Right atrium auricular region (tissue), 2 donors: ENCODE measurements around the gene NAALADL2. TPM values are rescaled to one million over a fixed set of nuclear protein-coding genes. Genes with fewer than 3 reads are reported as not detected.

Source experiments
- DNase-seq: peaks from one replicate; pipeline ENCODE4 v3.0.0-alpha.2; 2019; ENCODE audit warnings: low spot score
- H3K27ac ChIP-seq, 2 donors: fragments of 200-600 bp; sonication (generic); 1 replicate in 1 of 2; 2 replicates in 1 of 2; pipeline ENCODE4 v1.5.1; 2016 to 2019
- H3K27me3 ChIP-seq, 2 donors: fragments of 200-600 bp; sonication (generic); one replicate each; pipeline versions ENCODE4 v1.5.1 to v1.6.0; 2017 to 2019
- H3K36me3 ChIP-seq: fragments of 200-600 bp; sonication (generic); one replicate; pipeline ENCODE4 v1.5.1; 2016
- H3K4me1 ChIP-seq, 2 donors: fragments of 200-600 bp; sonication (generic); one replicate each; pipeline versions ENCODE4 v1.5.1 to v1.6.0; 2017 to 2019
- H3K4me3 ChIP-seq, 2 donors: fragments of 200-600 bp; sonication (generic); 1 replicate in 1 of 2; 2 replicates in 1 of 2; pipeline ENCODE4 v1.5.1; 2017 to 2019; ENCODE audit warnings: mild to moderate bottlenecking in 1 of 2, moderate library complexity in 1 of 2
- H3K9me3 ChIP-seq, 2 donors: fragments of 200-600 bp; sonication (generic); one replicate each; pipeline ENCODE4 v1.5.1; 2019
- total RNA-seq, 2 donors: library from RNA; depleted of rRNA; stranded (reverse); fragments of >200 nt; gene quantifications; one replicate each; pipeline ENCODE4 v1.1.0, GENCODE V29; 2016
- TF ChIP-seq, protein P1 (sequence below), 2 donors: fragments of 200-600 bp; sonication (generic); IDR thresholded peaks; one replicate each; pipeline ENCODE4 v1.5.1; 2019; ENCODE audit warnings: antibody characterized with exemption in 2 of 2

The NAALADL2 gene
- total RNA-seq, 2 donors from 2014 or later: 2.5 to 3.2 TPM

DNA sequence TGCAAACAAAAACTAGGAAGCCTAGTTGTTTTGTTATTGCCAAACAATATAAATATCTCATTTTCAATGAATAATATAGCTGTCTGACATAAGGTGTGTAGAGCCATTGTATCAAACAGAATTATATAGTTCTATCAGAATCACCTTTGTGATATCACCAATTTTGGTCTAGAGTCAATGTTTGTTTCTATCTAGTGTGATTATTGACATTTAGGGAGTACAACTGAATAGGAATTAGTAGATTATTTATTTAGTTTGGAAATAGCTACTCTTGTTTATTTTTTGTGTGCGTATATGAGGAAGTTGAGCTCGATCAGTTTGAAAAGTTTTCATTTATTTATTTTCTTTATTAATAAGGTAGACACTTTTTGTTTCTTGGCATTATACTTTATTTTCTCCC is 389.7 kb downstream of the NAALADL2 start:
- TF ChIP-seq, protein P1, sequence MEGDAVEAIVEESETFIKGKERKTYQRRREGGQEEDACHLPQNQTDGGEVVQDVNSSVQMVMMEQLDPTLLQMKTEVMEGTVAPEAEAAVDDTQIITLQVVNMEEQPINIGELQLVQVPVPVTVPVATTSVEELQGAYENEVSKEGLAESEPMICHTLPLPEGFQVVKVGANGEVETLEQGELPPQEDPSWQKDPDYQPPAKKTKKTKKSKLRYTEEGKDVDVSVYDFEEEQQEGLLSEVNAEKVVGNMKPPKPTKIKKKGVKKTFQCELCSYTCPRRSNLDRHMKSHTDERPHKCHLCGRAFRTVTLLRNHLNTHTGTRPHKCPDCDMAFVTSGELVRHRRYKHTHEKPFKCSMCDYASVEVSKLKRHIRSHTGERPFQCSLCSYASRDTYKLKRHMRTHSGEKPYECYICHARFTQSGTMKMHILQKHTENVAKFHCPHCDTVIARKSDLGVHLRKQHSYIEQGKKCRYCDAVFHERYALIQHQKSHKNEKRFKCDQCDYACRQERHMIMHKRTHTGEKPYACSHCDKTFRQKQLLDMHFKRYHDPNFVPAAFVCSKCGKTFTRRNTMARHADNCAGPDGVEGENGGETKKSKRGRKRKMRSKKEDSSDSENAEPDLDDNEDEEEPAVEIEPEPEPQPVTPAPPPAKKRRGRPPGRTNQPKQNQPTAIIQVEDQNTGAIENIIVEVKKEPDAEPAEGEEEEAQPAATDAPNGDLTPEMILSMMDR (IDR thresholded peaks at IDR 0.05): no peak
- H3K4me3 ChIP-seq: no peak overlapping the region
- no peaks in the 10 kb centered on the region for H3K27me3 ChIP-seq
- H3K4me1 ChIP-seq: no peaks in the 10 kb centered on the region
- no peaks in the 10 kb centered on the region for H3K9me3 ChIP-seq
- H3K27ac ChIP-seq: no peak overlapping the region
- no peak for DNase-seq
- no peaks in the 10 kb centered on the region for H3K36me3 ChIP-seq

DNA sequence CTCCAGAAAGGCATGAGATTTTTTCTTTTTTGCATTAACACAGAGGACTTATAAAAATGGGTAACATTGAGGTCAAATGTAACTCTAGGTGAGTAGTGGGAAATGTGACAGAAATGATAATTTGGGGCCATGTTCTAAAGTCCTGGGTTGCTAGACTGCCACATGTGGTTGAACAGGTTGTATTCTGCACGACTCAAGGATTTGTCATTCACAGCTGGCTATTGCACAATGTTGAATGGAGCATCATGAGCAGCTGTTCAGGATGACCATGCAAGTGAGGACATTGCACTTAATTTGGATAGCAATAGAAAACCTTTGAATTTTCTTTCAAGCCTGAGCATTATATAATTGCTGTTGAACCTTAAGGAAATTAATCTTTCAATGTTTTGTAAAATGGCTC is 396.6 kb downstream of the NAALADL2 start:
- H3K9me3 ChIP-seq: no peaks in the 10 kb centered on the region
- no peak overlapping the region for H3K4me3 ChIP-seq
- DNase-seq: no peak
- no peaks in the 10 kb centered on the region for H3K4me1 ChIP-seq
- TF ChIP-seq, protein P1 (IDR thresholded peaks at IDR 0.05): no peak
- no peak overlapping the region for H3K27ac ChIP-seq
- no peaks in the 10 kb centered on the region for H3K36me3 ChIP-seq
- no peaks in the 10 kb centered on the region for H3K27me3 ChIP-seq

DNA sequence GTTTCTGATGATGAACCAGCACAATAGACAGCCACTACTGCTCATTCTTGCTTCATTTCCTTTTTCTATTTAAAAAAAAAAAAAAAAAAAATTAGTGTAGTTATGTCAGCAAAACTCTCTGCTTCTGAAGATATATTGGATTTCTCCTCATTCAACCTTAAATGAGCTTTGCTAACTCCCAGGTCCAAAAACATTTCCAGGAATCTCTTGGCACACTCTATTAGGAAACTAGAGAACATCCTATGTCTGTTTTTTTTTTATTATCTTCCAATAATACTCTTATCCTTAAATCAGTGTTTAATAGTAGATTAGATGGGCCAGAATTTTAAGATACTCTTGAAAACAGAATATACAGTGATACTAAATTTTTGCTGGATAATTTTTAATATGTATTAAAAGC is 398.0 kb downstream of the NAALADL2 start:
- Histone ChIP-seq H3K27ac (no peak overlapping the region), H3K9me3 (no peaks in the 10 kb centered on the region), H3K4me3 (no peak overlapping the region), H3K4me1 (no peaks in the 10 kb centered on the region), H3K27me3 (no peaks in the 10 kb centered on the region), H3K36me3 (no peaks in the 10 kb centered on the region)
- TF ChIP-seq, protein P1 (IDR thresholded peaks at IDR 0.05): no peak
- DNase-seq: no peak

DNA sequence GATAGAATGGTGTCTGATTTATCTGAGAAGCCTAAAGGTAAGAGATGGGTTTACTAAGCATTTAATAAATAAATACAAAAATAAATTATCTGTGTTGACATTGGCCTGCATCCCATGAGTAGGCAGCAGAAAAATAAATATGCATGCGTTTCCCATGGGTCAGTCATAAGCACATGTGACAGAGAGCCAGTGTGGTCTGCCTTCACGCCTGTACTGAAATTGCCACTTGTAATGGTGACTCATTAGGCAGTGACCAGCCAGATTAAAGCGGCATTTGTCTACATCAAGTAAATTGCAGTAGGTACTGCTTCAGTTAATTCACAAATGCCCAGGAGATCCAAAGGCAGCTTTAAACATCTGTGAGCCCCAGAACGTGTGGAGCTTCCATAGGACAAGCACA is 399.6 kb downstream of the NAALADL2 start:
- Histone ChIP-seq H3K27me3 (no peaks in the 10 kb centered on the region), H3K4me3 (no peak overlapping the region), H3K4me1 (no peaks in the 10 kb centered on the region), H3K9me3 (no peaks in the 10 kb centered on the region), H3K36me3 (no peaks in the 10 kb centered on the region), H3K27ac (no peak overlapping the region)
- no peak for DNase-seq
- TF ChIP-seq, protein P1 (IDR thresholded peaks at IDR 0.05): no peak

DNA sequence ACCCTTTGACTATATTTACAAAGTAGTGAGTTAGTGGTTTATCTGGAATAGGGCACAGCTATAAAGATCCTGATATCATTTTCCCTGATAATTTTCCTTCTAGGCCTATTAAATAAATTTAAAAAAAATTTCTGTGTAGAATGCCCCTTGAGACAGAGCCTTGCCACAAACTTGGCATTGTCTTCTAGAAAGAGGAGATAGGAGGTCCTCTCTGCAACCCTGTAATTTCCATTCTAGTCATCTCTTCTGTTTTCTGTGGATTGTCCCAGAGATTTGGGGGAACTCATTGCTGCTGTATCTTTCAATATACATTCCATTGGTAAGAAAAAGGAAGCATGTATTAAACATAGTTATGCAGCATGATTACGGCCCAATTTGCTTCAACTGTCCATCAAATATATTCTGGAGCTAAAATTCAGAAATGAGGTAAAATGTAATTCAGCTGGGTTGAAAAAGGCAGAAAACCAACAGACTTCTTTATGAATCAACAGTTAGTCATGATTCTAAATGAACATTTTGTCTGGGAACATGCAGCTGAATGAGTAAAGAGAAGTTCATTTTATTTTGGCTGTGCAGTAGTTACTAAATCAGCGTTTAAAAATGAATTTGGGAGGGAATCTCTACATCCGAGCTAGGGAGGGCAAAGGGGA is 401.1 kb downstream of the NAALADL2 start:
- no peak for DNase-seq
- Histone ChIP-seq H3K36me3 (no peaks in the 10 kb centered on the region), H3K9me3 (no peaks in the 10 kb centered on the region), H3K27ac (peak overlapping the region; percentile 20), H3K4me1 (no peaks in the 10 kb centered on the region), H3K4me3 (no peak overlapping the region), H3K27me3 (no peaks in the 10 kb centered on the region)
- TF ChIP-seq, protein P1 (IDR thresholded peaks at IDR 0.05): no peak

DNA sequence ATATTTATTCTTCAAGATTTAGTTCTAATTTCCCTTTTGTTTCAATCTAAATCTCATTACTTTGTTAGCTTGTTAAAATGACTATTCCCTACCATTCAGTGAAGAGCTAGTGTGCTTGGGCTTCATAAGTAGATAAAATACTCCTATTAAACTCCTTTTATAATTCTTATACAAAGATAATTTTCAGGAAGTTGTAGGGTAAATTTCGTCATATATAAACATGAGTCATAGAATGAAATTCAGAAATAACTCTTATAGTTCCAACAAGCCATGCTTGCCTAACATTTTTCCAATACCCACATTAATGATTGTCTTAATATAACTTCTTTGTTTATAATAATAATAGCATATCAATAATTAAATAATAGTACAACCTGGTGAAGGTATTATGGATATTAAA is 407.3 kb downstream of the NAALADL2 start:
- no peak for DNase-seq
- TF ChIP-seq, protein P1 (IDR thresholded peaks at IDR 0.05): no peak
- H3K9me3 ChIP-seq: no peaks in the 10 kb centered on the region
- no peaks in the 10 kb centered on the region for H3K36me3 ChIP-seq
- no peak overlapping the region for H3K4me3 ChIP-seq
- H3K4me1 ChIP-seq: no peaks in the 10 kb centered on the region
- H3K27ac ChIP-seq: no peak overlapping the region
- no peaks in the 10 kb centered on the region for H3K27me3 ChIP-seq
